T-cell (primary cell): ENCODE measurements around the gene REEP6. TPM values are rescaled to one million over a fixed set of nuclear protein-coding genes. Genes with fewer than 3 reads are reported as not detected.
"Not testable (repeated sequence)": the region's sequence is repeated elsewhere in the genome, so short reads cannot be mapped to it uniquely, and the experiment has no call there.

ENCODE experiments used
- ATAC-seq, 4 experiments: fragments of 200-7000 bp in 3 of 4; fragments of 150-1000 bp in 1 of 4; cut with Tn5 transposase; replicated peaks in 1 of 4; 1 replicate in 3 of 4; 2 replicates in 1 of 4; pipeline ENCODE4 v1.10.0; 2021; ENCODE audit warnings: moderate library complexity in 3 of 4, mild to moderate bottlenecking in 2 of 4, moderate number of reproducible peaks in 1 of 4
- CTCF ChIA-PET, 2 donors: fragments of 300-600 bp; sonication (Branson Sonifier 250); formaldehyde crosslinking; loops; one replicate each; lab custom pipeline; 2022; ENCODE audit warnings: antibody characterized with exemption in 2 of 2; lab: Charles Lee
- POLR2A ChIA-PET, 2 donors: fragments of 300-600 bp; sonication (Branson Sonifier 250); formaldehyde crosslinking; loops; one replicate each; lab custom pipeline; 2022; ENCODE audit warnings: antibody characterized with exemption in 2 of 2; lab: Charles Lee
- DNase-seq, 35 experiments: peaks; one replicate each; pipeline versions ENCODE4 v3.0.0 to v3.0.0-alpha.2; 2013 to 2023
- H3K27ac ChIP-seq: one replicate; pipeline ENCODE4 v1.5.1; 2013; ENCODE audit warnings: low read length
- H3K27me3 ChIP-seq, 2 experiments: replicated peaks in 1 of 2; 1 replicate in 1 of 2; 2 replicates in 1 of 2; pipeline versions ENCODE4 v1.6.1 to v1.7.0; 2013; ENCODE audit warnings: low read length in 1 of 2, mixed read lengths in 1 of 2; ENCODE audit not compliant: control insufficient read depth in 2 of 2, insufficient read depth in 2 of 2; ENCODE audit errors: extremely low read depth in 1 of 2
- H3K36me3 ChIP-seq, 2 donors: 1 replicate in 1 of 2; 2 replicates in 1 of 2; pipeline versions ENCODE4 v1.6.1 to v1.7.0; 2013; ENCODE audit warnings: low read length in 1 of 2; ENCODE audit not compliant: control insufficient read depth in 2 of 2, insufficient read depth in 1 of 2; ENCODE audit errors: extremely low read depth in 1 of 2
- H3K4me1 ChIP-seq, 2 experiments: 1 replicate in 1 of 2; 2 replicates in 1 of 2; pipeline versions ENCODE4 v1.6.1 to v1.7.0; 2013; ENCODE audit warnings: low read length in 2 of 2, mixed read lengths in 1 of 2; ENCODE audit not compliant: insufficient read depth in 2 of 2, control insufficient read depth in 1 of 2; ENCODE audit errors: extremely low read depth in 1 of 2
- H3K4me3 ChIP-seq, 2 donors: 1 replicate in 1 of 2; 2 replicates in 1 of 2; pipeline versions ENCODE4 v1.5.1 to v1.7.0; 2013; ENCODE audit warnings: mild to moderate bottlenecking in 2 of 2, low read length in 1 of 2, moderate library complexity in 1 of 2; ENCODE audit not compliant: control insufficient read depth in 1 of 2; ENCODE audit errors: extremely low read depth in 1 of 2
- H3K9me3 ChIP-seq: 2 replicates; pipeline ENCODE4 v1.7.0; 2013
- H3K27ac Mint-ChIP-seq, 2 donors: one replicate each; pipeline ENCODE4 v1.8.0; 2020 to 2021; ENCODE audit warnings: mild to moderate bottlenecking in 2 of 2, mixed read lengths in 2 of 2
- H3K27me3 Mint-ChIP-seq, 2 donors: one replicate each; pipeline ENCODE4 v1.8.0; 2021 to 2022; ENCODE audit warnings: mixed read lengths in 2 of 2
- H3K36me3 Mint-ChIP-seq: one replicate; pipeline ENCODE4 v1.8.0; 2021; ENCODE audit warnings: mixed read lengths
- H3K4me1 Mint-ChIP-seq, 3 donors: one replicate each; pipeline ENCODE4 v1.8.0; 2020 to 2022; ENCODE audit warnings: mixed read lengths in 3 of 3, mild to moderate bottlenecking in 1 of 3
- H3K4me3 Mint-ChIP-seq, 3 donors: one replicate each; pipeline ENCODE4 v1.8.0; 2020 to 2022; ENCODE audit warnings: mild to moderate bottlenecking in 3 of 3, mixed read lengths in 3 of 3, moderate library complexity in 3 of 3
- H3K9me3 Mint-ChIP-seq, 3 donors: one replicate each; pipeline ENCODE4 v1.8.0; 2020 to 2022; ENCODE audit warnings: mixed read lengths in 3 of 3
- WGBS: methylation state at CpG from one replicate; pipeline ENCODE4 v1.1.5; 2013; ENCODE audit warnings: missing lambda C conversion rate; ENCODE audit not compliant: insufficient coverage; 5-methylcytosine and 5-hydroxymethylcytosine counted together
- total RNA-seq, 35 experiments: library from RNA in 6 of 35; stranded (reverse) in 6 of 35; fragments of 120-200 nt in 1 of 35; gene quantifications; one replicate each; pipeline versions ENCODE4 v1.2.1 to v1.2.4 and lab custom pipeline; 2013 to 2026

Gene REEP6
- total RNA-seq, 5 donors from 2014 or later (not counting 1 experiment from before 2014, with no cell fraction given) = 2.2 to 6.9 (median 5.5) TPM

- ChIA-PET CTCF (no interaction called here), POLR2A (no interaction called here)
- H3K4me1 ChIP-seq = no peaks in the 10 kb centered on the region
- no peaks in the 10 kb centered on the region for H3K9me3 ChIP-seq
- ATAC-seq (no peak), DNase-seq (no peak)
- no peaks in the 10 kb centered on the region for H3K36me3 Mint-ChIP-seq
- H3K4me3 Mint-ChIP-seq = no peak overlapping the region
- H3K4me1 Mint-ChIP-seq = peaks cover 0 to 2% (median 2%) of the 10 kb centered on the region in 3 donors
- peaks cover 2 to 3% of the 10 kb centered on the region in 2 donors for H3K27me3 Mint-ChIP-seq
- H3K27ac ChIP-seq = no peak overlapping the region
- no peak overlapping the region for H3K27ac Mint-ChIP-seq
- H3K4me3 ChIP-seq = no peak overlapping the region
- peaks cover 0 to 24% of the 10 kb centered on the region in 2 experiments for H3K27me3 ChIP-seq
- WGBS = 84% methylated on average over 16 of the region's 25 CpGs
- H3K9me3 Mint-ChIP-seq = no peaks in the 10 kb centered on the region
- no peaks in the 10 kb centered on the region for H3K36me3 ChIP-seq
Observed at GRCh38 chr19:1497578-1498235, 6.7 kb downstream of the REEP6 start.

GRCh38 chr19:1499231-1499630, 8.2 kb downstream of the REEP6 start:
- H3K4me1 Mint-ChIP-seq, H3K27me3 Mint-ChIP-seq, ATAC-seq, H3K4me3 ChIP-seq, H3K27ac Mint-ChIP-seq, H3K9me3 Mint-ChIP-seq, CTCF ChIA-PET, H3K36me3 Mint-ChIP-seq, H3K9me3 ChIP-seq, POLR2A ChIA-PET, DNase-seq, H3K4me3 Mint-ChIP-seq, H3K36me3 ChIP-seq, H3K27ac ChIP-seq: not testable (repeated sequence)
- Histone ChIP-seq H3K4me1 (peaks cover 0 to 12% of the 10 kb centered on the region in 2 experiments), H3K27me3 (peaks cover 0 to 40% of the 10 kb centered on the region in 2 experiments)
- WGBS = no CpG with 5 or more reads among the region's 34 CpGs

GRCh38 chr19:1501200-1501595, 10.2 kb downstream of the REEP6 start:
- Mint-ChIP-seq H3K36me3 (no peaks in the 10 kb centered on the region), H3K4me3 (no peak overlapping the region), H3K27me3 (peaks cover 3 to 7% of the 10 kb centered on the region in 2 donors), H3K9me3 (no peaks in the 10 kb centered on the region), H3K27ac (no peak overlapping the region), H3K4me1 (peaks cover 1 to 9% (median 7%) of the 10 kb centered on the region in 3 donors)
- ATAC-seq (no peak), DNase-seq (no peak)
- Histone ChIP-seq H3K27ac (no peak overlapping the region), H3K36me3 (no peaks in the 10 kb centered on the region), H3K27me3 (peaks cover 0 to 54% of the 10 kb centered on the region in 2 experiments), H3K4me1 (peaks cover 0 to 12% of the 10 kb centered on the region in 2 experiments), H3K9me3 (no peaks in the 10 kb centered on the region), H3K4me3 (no peak overlapping the region)
- POLR2A ChIA-PET = interaction anchor here in 1 of 2 donors (0.7 kb wide), 1 partner anchor 12 kb away, joined by 3 read pairs; no protein-coding TSS in a partner anchor
- CTCF ChIA-PET = no interaction called here
- 100% methylated on average over 1 of the region's 9 CpGs for WGBS

GRCh38 chr19:1502433-1503088, 11.6 kb downstream of the REEP6 start:
- Mint-ChIP-seq H3K4me3 (peak overlapping the region in 1 of 3 donors; percentile 31), H3K27ac (no peak overlapping the region), H3K27me3 (peaks cover 3 to 7% of the 10 kb centered on the region in 2 donors), H3K36me3 (no peaks in the 10 kb centered on the region), H3K9me3 (no peaks in the 10 kb centered on the region), H3K4me1 (peaks cover 7 to 12% (median 9%) of the 10 kb centered on the region in 3 donors)
- H3K9me3 ChIP-seq = no peaks in the 10 kb centered on the region
- peaks cover 0 to 57% of the 10 kb centered on the region in 2 experiments for H3K27me3 ChIP-seq
- 52% methylated on average over 6 of the region's 14 CpGs for WGBS
- ChIA-PET CTCF (no interaction called here), POLR2A (no interaction called here)
- H3K4me3 ChIP-seq = no peak overlapping the region
- peaks cover 0 to 21% of the 10 kb centered on the region in 2 experiments for H3K4me1 ChIP-seq
- ATAC-seq (no peak), DNase-seq (no peak)
- no peaks in the 10 kb centered on the region for H3K36me3 ChIP-seq
- H3K27ac ChIP-seq = no peak overlapping the region

- H3K27ac Mint-ChIP-seq = no peak overlapping the region
- DNase-seq (peak in 29 of 35 experiments; percentile 26 to 76 (median 51)), ATAC-seq (peak in 3 of 4 experiments; percentile 11 to 33 (median 29))
- no peaks in the 10 kb centered on the region for H3K36me3 ChIP-seq
- peaks cover 0 to 56% of the 10 kb centered on the region in 2 experiments for H3K27me3 ChIP-seq
- no peak overlapping the region for H3K4me3 ChIP-seq
- peaks cover 11 to 16% (median 14%) of the 10 kb centered on the region in 3 donors for H3K4me1 Mint-ChIP-seq
- H3K27ac ChIP-seq = no peak overlapping the region
- 10% methylated on average over 44 of the region's 49 CpGs for WGBS
- ChIA-PET POLR2A (no interaction called here), CTCF (no interaction called here)
- no peaks in the 10 kb centered on the region for H3K9me3 ChIP-seq
- H3K36me3 Mint-ChIP-seq = no peaks in the 10 kb centered on the region
- H3K4me1 ChIP-seq = peaks cover 0 to 28% of the 10 kb centered on the region in 2 experiments
- no peaks in the 10 kb centered on the region for H3K9me3 Mint-ChIP-seq
- H3K27me3 Mint-ChIP-seq = peaks cover 3 to 6% of the 10 kb centered on the region in 2 donors
- H3K4me3 Mint-ChIP-seq = peak overlapping the region in 1 of 3 donors; percentile 31
Observed at GRCh38 chr19:1503089-1503924, 12.3 kb downstream of the REEP6 start.
